Measurements from ENCODE around the gene OTUD3.
"Not testable (repeated sequence)": the region's sequence is repeated elsewhere in the genome, so short reads cannot be mapped to it uniquely, and the experiment has no call there.

Gene OTUD3

GRCh38 chr1:19921310-19921709 is 39.1 kb downstream of the OTUD3 start:
- DNase-seq: no peak

GRCh38 chr1:19922015-19922688 is 40.0 kb downstream of the OTUD3 start:
- DNase-seq: no peak

- no peak for DNase-seq
Measured at GRCh38 chr1:19923137-19923952, 41.1 kb downstream of the OTUD3 start, which contains the start of gene PLA2G2E. Gene PLA2G2E, minus strand, starts transcription at chr1:19923617. Its CDS starts 58 bp downstream, at chr1:19923559.

GRCh38 chr1:19923953-19924346 is 41.8 kb downstream of the OTUD3 start:
- DNase-seq: no peak

GRCh38 chr1:19925342-19926070 is 43.3 kb downstream of the OTUD3 start:
- DNase-seq: no peak

- DNase-seq: no peak
Measured at GRCh38 chr1:19926296-19927129, 44.3 kb downstream of the OTUD3 start.

GRCh38 chr1:19927130-19927421 is 44.9 kb downstream of the OTUD3 start:
- DNase-seq: not testable (repeated sequence)

GRCh38 chr1:19932866-19933265 is 50.7 kb downstream of the OTUD3 start:
- DNase-seq: no peak

GRCh38 chr1:19934336-19934735 is 52.1 kb downstream of the OTUD3 start:
- DNase-seq: no peak

- DNase-seq: no peak
Measured at GRCh38 chr1:19936061-19936750, 54.0 kb downstream of the OTUD3 start.

GRCh38 chr1:19938472-19938871 is 56.3 kb downstream of the OTUD3 start:
- DNase-seq: no peak

- no peak for DNase-seq
Measured at GRCh38 chr1:19940486-19941205, 58.5 kb downstream of the OTUD3 start.

- DNase-seq: no peak
Measured at GRCh38 chr1:19941206-19941568, 59.0 kb downstream of the OTUD3 start.

GRCh38 chr1:19942088-19942487 is 59.9 kb downstream of the OTUD3 start:
- DNase-seq: no peak

GRCh38 chr1:19942657-19943056 is 60.5 kb downstream of the OTUD3 start:
- no peak for DNase-seq

GRCh38 chr1:19945914-19946313 is 63.7 kb downstream of the OTUD3 start:
- DNase-seq: no peak

GRCh38 chr1:19946331-19946751 is 64.1 kb downstream of the OTUD3 start:
- no peak for DNase-seq

- DNase-seq: no peak
Measured at GRCh38 chr1:19946971-19947370, 64.8 kb downstream of the OTUD3 start.

- DNase-seq: peak; percentile 65
Measured at GRCh38 chr1:19949016-19949415, 66.8 kb downstream of the OTUD3 start.

- DNase-seq: no peak
Measured at GRCh38 chr1:19954059-19954458, 71.9 kb downstream of the OTUD3 start.

- DNase-seq: no peak
Measured at GRCh38 chr1:19955534-19956170, 73.5 kb downstream of the OTUD3 start.
